ES-I3 (cell line): ENCODE measurements around the gene BORCS8.
"Not testable (repeated sequence)": the region's sequence is repeated elsewhere in the genome, so short reads cannot be mapped to it uniquely, and the experiment has no call there.

ENCODE experiments used
- H3K36me3 ChIP-seq: 2 replicates; pipeline ENCODE4 v1.6.1; 2013; ENCODE audit warnings: mild to moderate bottlenecking, low read length, control low read depth, moderate library complexity; ENCODE audit not compliant: insufficient read depth
- H3K4me1 ChIP-seq: 2 replicates; pipeline ENCODE4 v1.6.1; 2013; ENCODE audit warnings: mild to moderate bottlenecking, control low read depth, low read length; ENCODE audit not compliant: insufficient read depth
- H3K9ac ChIP-seq: 2 replicates; pipeline ENCODE4 v1.6.1; 2013; ENCODE audit warnings: low read depth, mild to moderate bottlenecking, low read length, moderate library complexity
- H3K9me3 ChIP-seq: 2 replicates; pipeline ENCODE4 v1.6.1; 2013; ENCODE audit warnings: mild to moderate bottlenecking, low read length, moderate library complexity; ENCODE audit not compliant: control insufficient read depth, insufficient read depth

BORCS8 gene

GRCh38 chr19:19181488-19181998, 10.4 kb downstream of the BORCS8 start:
- Histone ChIP-seq H3K9me3 (no peaks in the 10 kb centered on the region), H3K36me3 (no peaks in the 10 kb centered on the region; the same call in 1 of the 2 replicates), H3K9ac (no peak overlapping the region), H3K4me1 (no peaks in the 10 kb centered on the region)

GRCh38 chr19:19179548-19180441, 12.2 kb downstream of the BORCS8 start:
- Histone ChIP-seq H3K9me3 (no peaks in the 10 kb centered on the region), H3K4me1 (no peaks in the 10 kb centered on the region), H3K9ac (no peak overlapping the region), H3K36me3 (no peaks in the 10 kb centered on the region; the same call in 1 of the 2 replicates)

- H3K36me3 ChIP-seq, result no peaks in the 10 kb centered on the region; the same call in 1 of the 2 replicates
- H3K9ac ChIP-seq, result no peak overlapping the region
These were observed 15.0 kb downstream of the BORCS8 start for GRCh38 chr19:19176950-19177349.

GRCh38 chr19:19173243-19173642, 18.7 kb downstream of the BORCS8 start:
- not testable (repeated sequence) for H3K36me3 ChIP-seq, H3K9me3 ChIP-seq, H3K9ac ChIP-seq
- peaks cover 10% of the 10 kb centered on the region for H3K4me1 ChIP-seq

More at GRCh38 chr19:19176950-19177349, 15.0 kb downstream of the BORCS8 start:
- H3K9me3 ChIP-seq, result no peaks in the 10 kb centered on the region
- peaks cover 6% of the 10 kb centered on the region; the same call in 1 of the 2 replicates for H3K4me1 ChIP-seq

- Histone ChIP-seq H3K9me3 (no peaks in the 10 kb centered on the region), H3K9ac (no peak overlapping the region), H3K4me1 (peaks cover 10% of the 10 kb centered on the region), H3K36me3 (no peaks in the 10 kb centered on the region)
These were observed 20.0 kb downstream of the BORCS8 start for GRCh38 chr19:19171821-19172532.

GRCh38 chr19:19170873-19171672, 20.9 kb downstream of the BORCS8 start:
- H3K9me3 ChIP-seq, result no peaks in the 10 kb centered on the region
- no peak overlapping the region; the same call in 1 of the 2 replicates for H3K9ac ChIP-seq
- H3K36me3 ChIP-seq, result no peaks in the 10 kb centered on the region
- peaks cover 10% of the 10 kb centered on the region for H3K4me1 ChIP-seq

GRCh38 chr19:19170053-19170872, 21.7 kb downstream of the BORCS8 start, which contains the start of gene MEF2B:
Gene MEF2B (minus strand): TSS chr19:19170263. CDS start chr19:19150735, 19,528 bp downstream.
- Histone ChIP-seq H3K36me3 (no peaks in the 10 kb centered on the region), H3K9ac (peak within 1 kb of the TSS; percentile 35; the same call in 1 of the 2 replicates), H3K4me1 (peaks cover 10% of the 10 kb centered on the region), H3K9me3 (no peaks in the 10 kb centered on the region)

- peaks cover 10% of the 10 kb centered on the region for H3K4me1 ChIP-seq
- no peaks in the 10 kb centered on the region for H3K36me3 ChIP-seq
- H3K9me3 ChIP-seq, result no peaks in the 10 kb centered on the region
- H3K9ac ChIP-seq, result peak overlapping the region; percentile 35; the same call in 1 of the 2 replicates
These were observed 22.5 kb downstream of the BORCS8 start for GRCh38 chr19:19169236-19170052.

GRCh38 chr19:19167612-19168011, 24.3 kb downstream of the BORCS8 start:
- no peaks in the 10 kb centered on the region for H3K9me3 ChIP-seq
- H3K4me1 ChIP-seq, result peaks cover 10% of the 10 kb centered on the region
- H3K36me3 ChIP-seq, result no peaks in the 10 kb centered on the region
- no peak overlapping the region for H3K9ac ChIP-seq

GRCh38 chr19:19165396-19165795, 26.6 kb downstream of the BORCS8 start:
- Histone ChIP-seq H3K4me1 (no peaks in the 10 kb centered on the region; the same call in 1 of the 2 replicates), H3K36me3 (no peaks in the 10 kb centered on the region), H3K9ac (no peak overlapping the region), H3K9me3 (no peaks in the 10 kb centered on the region)

- H3K9me3 ChIP-seq, result no peaks in the 10 kb centered on the region
- no peaks in the 10 kb centered on the region for H3K4me1 ChIP-seq
- no peak overlapping the region for H3K9ac ChIP-seq
- no peaks in the 10 kb centered on the region for H3K36me3 ChIP-seq
These were observed 29.5 kb downstream of the BORCS8 start for GRCh38 chr19:19162495-19162894.

- Histone ChIP-seq H3K9ac (peak overlapping the region; percentile 13; the same call in 1 of the 2 replicates), H3K36me3 (no peaks in the 10 kb centered on the region), H3K9me3 (no peaks in the 10 kb centered on the region), H3K4me1 (no peaks in the 10 kb centered on the region)
These were observed 31.4 kb downstream of the BORCS8 start for GRCh38 chr19:19160461-19161035.
